CD4-positive, alpha-beta T cell treated with Interleukin-10 for 1 hour (primary cell): ENCODE measurements around the gene MYF5.
"Not testable (repeated sequence)": the region's sequence is repeated elsewhere in the genome, so short reads cannot be mapped to it uniquely, and the experiment has no call there.

Source experiments
- DNase-seq: peaks from one replicate; pipeline ENCODE4 v3.0.0-alpha.2; 2020

MYF5 gene

GRCh38 chr12:80716696-80717469 lies at the start of gene MYF5:
TSS of gene MYF5 (plus strand) at chr12:80716912. CDS start at chr12:80717064, 152 bp downstream.
- no peak for DNase-seq

GRCh38 chr12:80670214-80670613 lies 46.5 kb upstream of the MYF5 start:
- no peak for DNase-seq

GRCh38 chr12:80676042-80676636 lies 40.6 kb upstream of the MYF5 start:
- DNase-seq: not testable (repeated sequence)

DNA sequence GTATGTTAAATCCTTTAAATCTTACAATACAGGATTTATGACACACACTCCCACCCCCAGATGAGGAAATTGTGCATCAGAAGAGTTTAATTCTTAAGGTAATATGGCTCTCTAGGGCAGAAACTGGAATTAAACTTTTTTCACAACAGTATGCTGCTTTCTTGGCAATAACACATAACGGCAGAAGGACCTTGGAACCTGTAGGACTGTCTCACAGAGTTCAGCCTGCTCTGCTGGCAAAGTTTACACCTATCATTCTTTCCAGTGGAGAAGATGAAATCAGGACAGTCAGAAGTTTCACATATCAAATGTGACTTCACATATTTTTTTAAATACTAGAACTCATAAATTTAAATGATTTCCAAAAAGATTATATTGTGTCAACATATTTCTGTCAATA lies 39.9 kb upstream of the MYF5 start:
- DNase-seq: no peak

DNA sequence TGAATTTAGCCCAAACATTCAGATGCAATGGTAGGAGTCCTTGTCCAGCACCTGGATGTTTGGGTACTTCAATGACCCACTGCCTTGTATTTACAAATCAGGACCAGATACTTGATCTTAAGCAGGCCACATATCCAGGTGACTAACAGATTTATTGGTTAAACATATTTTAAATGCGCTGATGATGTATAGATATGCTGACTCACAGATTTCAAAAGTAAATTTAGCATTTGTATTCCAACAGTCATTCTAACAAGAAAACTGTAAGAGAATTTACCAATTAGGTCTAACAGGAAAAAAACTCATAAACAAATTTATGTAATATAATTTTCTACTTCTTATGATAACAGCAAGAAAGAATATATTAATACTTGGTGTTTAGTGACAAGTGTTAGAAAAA lies 38.7 kb upstream of the MYF5 start:
- DNase-seq: no peak

DNA sequence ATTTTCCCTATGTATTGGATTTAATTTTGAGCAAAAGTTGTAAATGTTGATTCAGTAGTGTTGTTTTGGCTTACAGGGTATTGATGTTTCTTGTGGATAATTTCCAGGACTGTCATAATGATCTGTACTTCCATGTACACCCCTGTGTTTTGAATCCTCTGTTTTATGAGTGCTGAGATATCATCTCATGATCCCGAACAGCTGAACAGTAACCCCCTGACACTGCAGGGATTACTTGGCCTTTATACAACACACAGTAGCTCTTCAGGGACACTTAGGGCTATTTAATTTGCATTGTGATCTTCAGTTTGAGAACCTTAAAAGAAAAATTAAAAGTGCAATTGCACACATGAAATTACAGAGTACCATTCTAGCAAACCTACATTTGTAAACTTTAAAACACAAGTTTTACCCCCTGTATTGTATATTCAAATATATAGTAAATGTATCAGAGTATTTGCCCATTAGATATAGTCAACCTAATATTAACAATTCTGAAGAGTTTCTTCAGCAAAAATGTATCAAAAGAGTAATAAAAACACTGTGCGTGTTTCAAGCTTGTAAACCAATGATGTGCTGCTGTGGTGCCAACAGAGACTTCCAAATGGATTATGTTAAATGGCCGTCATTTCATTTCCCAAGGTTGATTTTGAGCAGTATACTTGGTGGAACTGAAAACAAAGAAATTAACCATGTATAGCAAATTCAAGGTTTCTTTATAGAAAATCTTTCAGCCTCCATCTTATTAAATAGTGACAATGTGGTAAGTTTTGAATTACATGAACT lies 37.2 kb upstream of the MYF5 start:
- DNase-seq: no peak

GRCh38 chr12:80681287-80681686 lies 35.4 kb upstream of the MYF5 start:
- no peak for DNase-seq

DNA sequence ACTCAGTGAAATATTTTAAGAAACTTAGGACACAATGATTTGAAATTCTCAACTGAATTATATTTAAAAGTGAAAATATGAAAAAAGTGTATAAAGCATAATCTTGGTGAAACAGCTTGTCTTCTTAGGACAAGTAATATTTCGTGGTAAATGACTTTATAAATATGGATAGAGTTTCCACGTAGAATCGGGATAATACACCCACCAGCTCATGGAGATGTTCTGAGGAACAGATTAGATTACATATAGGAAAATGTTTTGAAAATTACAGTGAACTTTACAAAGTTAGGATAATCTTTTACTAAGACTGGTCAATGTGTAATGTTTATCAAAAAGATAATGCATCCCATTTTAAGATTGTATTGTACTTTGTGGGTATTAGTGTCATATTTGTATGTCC lies 34.9 kb upstream of the MYF5 start:
- no peak for DNase-seq

DNA sequence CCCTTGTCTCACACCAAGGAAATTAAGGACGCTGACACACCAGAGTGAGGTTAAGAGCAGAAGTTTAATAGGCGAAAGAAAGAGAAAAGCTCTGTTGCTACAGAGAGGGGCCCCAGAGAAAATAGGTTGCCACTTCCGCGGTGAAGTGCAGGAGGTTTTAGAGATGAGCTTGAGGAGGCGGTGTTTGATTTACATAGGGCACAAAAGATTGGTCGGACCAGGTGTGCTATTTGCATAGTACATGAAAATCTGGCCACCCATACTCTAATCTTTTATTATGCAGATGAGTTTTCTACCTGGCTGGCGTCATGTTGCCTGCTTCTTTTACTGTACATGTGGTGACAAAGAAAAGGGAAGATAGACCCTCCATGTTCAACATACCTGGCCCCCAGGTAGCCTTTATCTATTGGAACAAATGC lies 32.6 kb upstream of the MYF5 start:
- no peak for DNase-seq

GRCh38 chr12:80690090-80690489 lies 26.6 kb upstream of the MYF5 start:
- no peak for DNase-seq

- DNase-seq: no peak
These were observed 26.2 kb upstream of the MYF5 start for GRCh38 chr12:80690513-80690912.

GRCh38 chr12:80692114-80692513 lies 24.6 kb upstream of the MYF5 start:
- DNase-seq: no peak

DNA sequence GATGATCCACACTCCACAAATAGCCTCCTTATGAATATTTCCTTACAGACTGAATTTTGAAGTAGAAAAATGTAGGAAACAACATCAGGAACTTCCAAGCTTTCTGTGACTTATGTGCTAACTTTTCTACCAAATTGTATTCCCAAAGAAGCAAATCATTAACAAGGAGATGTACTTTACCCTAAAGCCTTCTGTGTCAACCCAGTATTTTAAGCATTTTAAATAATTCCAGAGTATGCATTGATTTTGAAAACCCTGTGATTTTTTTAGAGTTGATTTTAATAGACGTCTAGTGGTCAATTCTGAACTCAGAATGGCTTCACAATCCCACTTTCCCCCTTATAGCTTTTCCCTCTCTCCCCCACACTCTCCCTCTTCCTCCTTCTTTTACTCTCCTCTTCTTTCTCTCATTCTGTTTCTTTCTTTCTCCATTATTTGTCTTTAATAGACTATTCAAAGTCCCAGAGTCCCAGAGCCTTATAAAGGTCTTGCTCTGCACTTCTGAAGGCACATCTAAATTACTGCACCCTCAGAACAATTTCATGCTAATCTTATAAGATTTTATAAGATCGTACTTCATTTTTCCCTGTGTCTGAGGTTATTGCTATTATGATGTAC lies 19.3 kb upstream of the MYF5 start:
- DNase-seq: no peak

DNA sequence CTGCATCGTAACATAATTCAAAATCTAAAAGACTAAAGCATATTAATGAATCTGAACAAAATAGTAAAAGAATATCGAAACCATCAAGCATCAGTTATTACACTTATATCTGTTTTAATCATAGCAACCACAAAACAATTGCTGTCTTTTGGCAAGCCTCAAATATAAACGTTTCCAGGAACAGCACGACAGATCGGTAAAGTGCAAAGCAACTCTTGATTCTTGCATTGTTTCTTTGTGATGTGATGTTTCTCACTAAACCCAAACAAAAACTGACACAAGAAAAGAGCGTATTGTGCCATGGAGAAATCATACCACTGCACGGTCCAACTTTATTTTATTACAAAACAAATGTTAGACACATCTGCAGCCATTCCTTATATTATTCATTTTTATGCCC lies 18.5 kb upstream of the MYF5 start:
- DNase-seq: no peak

GRCh38 chr12:80698847-80699542 lies 17.7 kb upstream of the MYF5 start:
- DNase-seq: no peak

DNA sequence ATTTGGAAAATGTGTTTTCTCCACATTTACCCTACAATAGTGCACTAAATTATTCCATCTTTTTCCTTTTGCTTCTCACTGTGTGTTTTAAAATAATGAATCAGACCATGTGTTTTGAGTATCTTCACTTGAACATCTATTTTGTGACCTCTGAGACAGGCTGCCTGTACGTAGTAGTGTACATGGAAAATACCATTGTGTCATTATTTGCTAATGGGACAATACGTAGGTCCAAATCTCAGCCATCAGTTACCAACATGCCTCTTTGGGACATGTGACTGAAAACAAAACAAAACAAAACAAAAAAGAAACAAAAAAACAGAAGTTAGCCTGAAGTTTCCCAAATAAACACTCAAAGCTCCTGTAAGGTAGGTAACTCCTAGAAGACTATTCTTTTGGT lies 16.4 kb upstream of the MYF5 start:
- no peak for DNase-seq

GRCh38 chr12:80701388-80701787 lies 15.3 kb upstream of the MYF5 start:
- no peak for DNase-seq

DNA sequence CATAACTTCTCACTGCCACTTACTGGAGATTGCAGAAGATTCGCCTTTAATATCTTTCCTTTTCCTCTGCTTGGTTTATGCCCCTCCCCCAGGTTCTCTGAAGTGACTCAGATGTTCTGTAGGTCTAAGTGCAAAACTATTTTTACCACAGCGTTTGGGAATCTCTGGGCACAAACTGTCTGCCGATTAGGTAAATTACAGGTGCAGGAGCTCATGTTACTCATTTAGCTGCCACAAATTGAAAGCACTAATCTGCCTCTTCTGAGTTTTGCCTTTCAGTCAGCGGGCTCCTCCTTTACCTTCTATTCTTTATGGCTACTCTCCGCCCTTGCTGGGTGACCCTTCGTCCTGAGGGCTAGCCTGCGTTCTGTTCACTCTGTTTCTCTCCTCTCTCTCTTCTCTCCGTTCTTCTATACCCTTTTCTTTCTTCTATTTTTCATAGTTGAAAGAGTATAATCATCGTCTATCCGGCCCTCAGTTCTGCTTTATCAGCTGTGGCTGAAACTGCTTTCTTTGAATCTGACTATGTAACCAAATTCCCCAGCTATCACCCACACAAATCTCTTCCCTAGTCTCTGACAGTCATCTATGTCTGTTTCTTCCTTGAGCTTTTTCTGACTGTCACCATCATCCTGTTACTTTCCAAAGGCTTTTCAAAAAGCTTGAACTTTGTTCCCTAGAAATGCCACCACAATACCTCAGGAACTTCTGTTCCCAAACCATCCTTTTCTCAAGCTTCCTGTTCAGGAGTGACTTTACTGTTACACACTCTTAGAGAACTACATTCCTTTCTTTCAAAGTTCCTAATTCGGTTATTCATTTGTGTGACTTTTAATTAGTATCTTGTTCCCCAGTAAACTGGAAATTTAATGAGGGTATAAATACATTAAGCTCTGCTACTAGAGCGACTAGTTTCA lies 13.6 kb upstream of the MYF5 start:
- DNase-seq: no peak

- no peak for DNase-seq
These were observed 12.3 kb upstream of the MYF5 start for GRCh38 chr12:80704420-80704819.

GRCh38 chr12:80707126-80707829 lies 9.4 kb upstream of the MYF5 start, which contains the start of gene MYF6:
TSS of gene MYF6 (plus strand) at chr12:80707634. CDS start at chr12:80707720, 86 bp downstream.
- DNase-seq: no peak

DNA sequence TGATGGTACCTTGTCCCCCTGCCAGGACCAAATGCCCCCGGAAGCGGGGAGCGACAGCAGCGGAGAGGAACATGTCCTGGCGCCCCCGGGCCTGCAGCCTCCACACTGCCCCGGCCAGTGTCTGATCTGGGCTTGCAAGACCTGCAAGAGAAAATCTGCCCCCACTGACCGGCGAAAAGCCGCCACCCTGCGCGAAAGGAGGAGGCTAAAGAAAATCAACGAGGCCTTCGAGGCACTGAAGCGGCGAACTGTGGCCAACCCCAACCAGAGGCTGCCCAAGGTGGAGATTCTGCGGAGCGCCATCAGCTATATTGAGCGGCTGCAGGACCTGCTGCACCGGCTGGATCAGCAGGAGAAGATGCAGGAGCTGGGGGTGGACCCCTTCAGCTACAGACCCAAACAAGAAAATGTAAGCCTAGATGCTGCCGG lies 8.9 kb upstream of the MYF5 start:
- no peak for DNase-seq
